WTC11 (cell line): ENCODE data around the gene OST4.

Experiments
- TEAD4 ChIP-seq: sonication (generic); formaldehyde crosslinking; IDR thresholded peaks from 2 replicates; pipeline ENCODE4 v1.8.0; 2022; ENCODE audit warnings: mild to moderate bottlenecking, missing genetic modification reagents
- ZNF671 ChIP-seq: fragments of 250-450 bp; sonication (Bioruptor Pico); IDR thresholded peaks from 2 replicates; pipeline ENCODE4 v1.8.0; 2021; ENCODE audit warnings: mild to moderate bottlenecking

DNA sequence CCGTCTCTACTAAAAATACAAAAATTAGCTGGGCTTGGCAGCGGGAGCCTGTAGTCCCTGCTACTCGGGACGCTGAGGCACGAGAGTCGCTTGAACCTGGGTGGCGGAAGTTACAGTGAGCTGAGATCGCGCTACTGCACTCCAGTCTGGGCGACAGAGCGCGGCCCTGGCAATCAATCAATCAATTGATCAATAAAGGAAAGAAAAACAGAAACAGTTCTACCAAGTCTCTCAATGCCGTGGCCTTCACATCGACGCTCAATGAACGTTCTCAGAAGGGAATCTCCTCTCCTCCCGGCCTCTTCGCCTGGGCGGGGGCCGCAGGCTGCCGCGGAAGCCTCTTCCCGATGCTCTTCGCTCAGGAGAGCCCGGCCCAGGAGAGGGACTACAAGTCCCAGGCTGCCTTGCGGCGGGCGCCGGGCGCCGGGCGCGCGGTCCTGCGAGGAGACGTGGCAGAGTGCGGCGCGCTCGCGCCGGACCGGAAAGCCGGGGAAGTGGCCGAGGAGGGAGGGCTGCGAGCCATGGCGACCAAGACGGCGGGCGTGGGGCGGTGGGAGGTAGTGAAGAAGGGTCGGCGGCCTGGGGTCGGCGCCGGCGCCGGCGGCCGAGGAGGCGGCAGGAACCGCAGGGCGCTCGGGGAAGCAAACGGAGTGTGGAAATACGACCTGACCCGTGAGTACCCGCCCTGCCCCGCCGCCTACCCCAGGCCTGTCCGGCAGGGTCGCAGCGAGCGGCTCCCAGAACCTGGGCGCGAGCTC, 38.8 kb downstream of the OST4 start, which contains the start of gene TMEM214:
- TF ChIP-seq TEAD4, result no peak
- no peak for TF ChIP-seq ZNF671 (CRISPR knock-in tag)
